CD4-positive, alpha-beta T cell treated with Interleukin-4 for 4 hours (primary cell): ENCODE results near the gene CALHM6.
A peak's percentile ranks its signal among the peaks of the same experiment; 100 is the strongest.

ENCODE experiments used
- DNase-seq: peaks from one replicate; pipeline ENCODE4 v3.0.0-alpha.2; 2020

Gene CALHM6

DNA sequence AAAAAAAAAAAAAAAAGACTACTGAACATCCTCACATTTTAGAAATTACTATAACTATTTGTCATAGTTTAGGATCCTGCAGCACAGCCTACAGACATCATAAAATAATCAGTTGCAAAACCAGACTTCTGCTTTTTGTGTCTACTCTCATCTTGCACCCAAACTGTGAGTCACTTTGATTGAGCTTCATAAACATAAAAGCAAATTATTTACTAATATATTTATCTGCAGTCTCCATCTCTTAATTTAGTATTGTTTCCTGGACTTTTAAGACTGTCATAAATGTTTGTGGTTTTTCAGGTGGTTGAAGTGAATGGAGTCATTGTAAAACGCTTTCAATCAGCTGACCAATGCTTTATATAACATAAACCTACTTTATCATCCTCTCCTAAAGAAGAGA is 14.8 kb upstream of the CALHM6 start:
- DNase-seq, result no peak

- DNase-seq, result no peak
Observed at GRCh38 chr6:116447052-116447451, 14.1 kb upstream of the CALHM6 start.

DNA sequence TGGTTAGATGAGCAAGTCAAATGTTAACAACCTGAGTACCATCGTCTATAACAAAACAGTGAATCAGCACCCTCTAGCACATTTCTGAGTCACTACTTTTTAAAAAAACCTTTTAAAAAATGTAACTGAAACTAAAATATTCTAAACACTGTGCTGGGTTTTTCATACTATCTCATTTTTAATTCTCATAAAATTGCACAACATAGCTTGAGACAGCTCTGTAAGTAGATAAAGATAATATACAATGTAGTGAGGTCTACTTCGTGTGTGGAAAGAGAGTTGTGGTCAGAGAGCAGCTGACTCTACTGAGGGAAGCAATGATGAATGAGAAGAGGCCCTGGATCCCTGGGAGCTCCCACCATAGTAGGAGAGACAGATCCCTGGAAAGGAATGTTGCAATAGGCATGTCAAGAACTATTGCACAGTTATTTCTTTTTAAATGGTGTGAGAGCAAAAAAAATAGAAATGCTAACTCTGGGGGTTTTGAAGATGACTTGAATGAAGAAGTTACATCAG is 13.6 kb upstream of the CALHM6 start:
- DNase-seq, result no peak

GRCh38 chr6:116449565-116449964 is 11.6 kb upstream of the CALHM6 start:
- no peak for DNase-seq

- DNase-seq, result no peak
Observed at GRCh38 chr6:116450185-116450710, 10.9 kb upstream of the CALHM6 start.

- no peak for DNase-seq
Observed at GRCh38 chr6:116450769-116451740, 10.1 kb upstream of the CALHM6 start.

- no peak for DNase-seq
Observed at GRCh38 chr6:116451916-116452315, 9.3 kb upstream of the CALHM6 start.

GRCh38 chr6:116452531-116452930 is 8.6 kb upstream of the CALHM6 start:
- DNase-seq, result no peak

GRCh38 chr6:116456106-116456505 is 5.1 kb upstream of the CALHM6 start:
- no peak for DNase-seq

DNA sequence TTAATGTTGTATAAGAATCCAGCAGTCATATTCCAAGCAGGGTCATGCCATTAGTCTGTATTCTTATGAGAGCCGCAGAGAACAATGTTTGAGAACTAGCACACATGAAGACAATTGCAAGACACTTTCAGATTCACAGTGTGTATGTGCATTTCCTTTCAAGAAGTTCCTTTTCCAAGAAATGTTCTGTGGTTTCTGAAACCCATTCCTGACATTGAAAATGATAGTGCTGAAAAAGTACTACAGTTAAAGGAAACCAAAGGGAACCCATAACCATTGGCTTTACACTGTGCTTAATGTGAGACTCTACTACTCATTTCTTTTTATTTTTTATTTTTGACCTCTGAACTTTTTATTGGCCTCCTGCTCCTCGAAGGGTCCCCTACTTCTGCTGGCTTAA is 4.2 kb upstream of the CALHM6 start:
- DNase-seq, result no peak

- DNase-seq, result no peak
Observed at GRCh38 chr6:116458264-116458663, 2.9 kb upstream of the CALHM6 start.

GRCh38 chr6:116459927-116460326 is 1.2 kb upstream of the CALHM6 start:
- DNase-seq, result no peak

GRCh38 chr6:116461932-116462885 is 1.0 kb downstream of the CALHM6 start:
- DNase-seq, result peak; percentile 18

DNA sequence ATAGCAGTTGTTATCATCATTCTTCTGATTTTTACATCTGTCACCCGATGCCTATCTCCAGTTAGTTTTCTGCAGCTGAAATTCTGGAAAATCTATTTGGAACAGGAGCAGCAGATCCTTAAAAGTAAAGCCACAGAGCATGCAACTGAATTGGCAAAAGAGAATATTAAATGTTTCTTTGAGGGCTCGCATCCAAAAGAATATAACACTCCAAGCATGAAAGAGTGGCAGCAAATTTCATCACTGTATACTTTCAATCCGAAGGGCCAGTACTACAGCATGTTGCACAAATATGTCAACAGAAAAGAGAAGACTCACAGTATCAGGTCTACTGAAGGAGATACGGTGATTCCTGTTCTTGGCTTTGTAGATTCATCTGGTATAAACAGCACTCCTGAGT is 2.1 kb downstream of the CALHM6 start:
- no peak for DNase-seq

DNA sequence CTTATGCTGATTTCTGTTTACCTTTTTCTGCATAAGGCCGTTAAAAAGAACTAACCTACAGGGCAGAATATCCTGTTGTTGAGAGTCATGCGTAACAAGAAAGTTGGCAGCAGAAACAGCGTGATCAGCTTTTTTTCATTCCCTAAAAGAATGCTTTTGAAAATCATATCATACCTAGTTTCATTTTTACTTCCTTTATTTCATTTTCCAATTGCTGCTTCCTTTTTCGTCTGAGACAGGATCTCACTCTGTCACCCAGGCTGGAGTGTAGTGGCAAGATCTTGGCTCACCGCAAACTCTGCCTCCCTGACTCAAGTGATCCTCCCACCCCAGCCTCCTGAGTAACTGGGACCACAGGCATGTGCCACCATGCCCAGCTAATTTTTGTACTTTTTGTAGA is 4.1 kb downstream of the CALHM6 start:
- no peak for DNase-seq

GRCh38 chr6:116467096-116467495 is 5.9 kb downstream of the CALHM6 start:
- no peak for DNase-seq

GRCh38 chr6:116467514-116467913 is 6.3 kb downstream of the CALHM6 start:
- DNase-seq, result no peak

GRCh38 chr6:116468293-116468692 is 7.1 kb downstream of the CALHM6 start:
- DNase-seq, result no peak

- no peak for DNase-seq
Observed at GRCh38 chr6:116471531-116471930, 10.4 kb downstream of the CALHM6 start.

- no peak for DNase-seq
Observed at GRCh38 chr6:116472706-116473105, 11.5 kb downstream of the CALHM6 start.

- no peak for DNase-seq
Observed at GRCh38 chr6:116475141-116475540, 14.0 kb downstream of the CALHM6 start.

DNA sequence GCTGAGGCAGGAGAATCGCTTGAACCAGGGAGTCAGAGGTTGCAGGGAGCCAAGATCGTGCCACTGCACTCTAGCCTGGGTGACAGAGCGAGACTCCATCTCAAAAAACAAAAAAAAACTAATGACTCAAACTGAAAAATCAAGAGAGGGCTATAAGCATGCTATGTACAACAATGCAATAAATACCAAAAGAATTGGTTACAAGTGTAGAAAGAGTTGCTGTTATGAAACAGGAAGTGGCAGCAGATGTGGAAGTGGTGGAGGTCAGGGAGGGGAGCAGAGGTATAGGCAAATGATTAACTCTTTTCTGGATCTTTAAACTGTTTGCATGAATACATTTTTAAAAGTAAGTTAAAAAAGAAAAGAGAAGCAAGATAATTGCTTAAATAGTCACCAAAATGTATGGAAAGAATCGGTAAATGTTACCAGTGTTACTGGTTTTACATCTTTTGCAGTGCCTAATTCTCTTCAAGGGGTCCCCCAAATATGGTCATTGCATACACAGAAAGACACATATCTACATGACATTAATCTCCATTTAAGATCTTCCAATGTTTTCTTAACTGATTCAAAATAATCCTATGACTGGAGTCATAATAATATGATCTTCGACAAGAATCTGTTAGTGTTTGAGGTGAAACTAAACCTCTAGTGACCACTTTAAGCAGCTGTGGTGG is 15.0 kb downstream of the CALHM6 start:
- DNase-seq, result peak; percentile 17

DNA sequence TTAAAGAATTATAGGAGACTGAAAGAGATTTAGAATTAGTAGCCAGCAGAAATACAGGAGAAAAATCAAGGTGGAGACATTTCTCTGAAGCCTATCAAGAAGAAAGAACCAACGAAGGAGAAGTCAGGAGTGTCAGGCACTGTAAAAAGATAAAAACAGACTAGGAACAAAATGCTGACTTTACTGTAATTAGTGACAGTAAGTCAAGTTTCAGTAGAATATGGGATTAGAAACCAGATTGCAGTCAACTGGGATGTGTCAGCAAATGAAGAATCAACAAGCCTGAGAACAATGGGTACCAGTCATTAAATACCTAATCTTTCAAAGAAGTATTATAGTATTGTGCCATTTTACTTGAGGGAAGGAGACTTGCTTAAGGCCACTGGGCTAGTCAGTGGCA is 21.6 kb downstream of the CALHM6 start:
- DNase-seq, result no peak
